Measurements from ENCODE around the gene BGN. TPM values are rescaled to one million over a fixed set of nuclear protein-coding genes. Genes with fewer than 3 reads are reported as not detected.

BGN gene
- total RNA-seq, 1 experiment from 2014 or later, result 0.33 TPM

GRCh38 chrX:153505361-153505760, 10.6 kb downstream of the BGN start:
- intact Hi-C loops (cut with micrococcal nuclease; ENCODE audit: unreplicated experiment), result no loop called here
- Histone ChIP-seq H3K4me3 (no peak overlapping the region), H3K4me2 (no peak overlapping the region), H3K27ac (no peak overlapping the region), H3K9me2 (ENCODE audit: insufficient read depth) (no peaks in the 10 kb centered on the region), H3K9me3 (ENCODE audit: insufficient read depth, low read depth) (no peaks in the 10 kb centered on the region), H3F3A (ENCODE audit: insufficient read depth, low read depth) (0 out of 2 replicates have a peak, but pooled peaks cover 3% of the 10 kb centered on the region), H3K27me3 (ENCODE audit: insufficient read depth, low read depth) (peaks cover 19% of the 10 kb centered on the region; the same call in 1 of the 2 replicates), H2AFZ (no peak overlapping the region), H3K36me3 (ENCODE audit: low read depth) (no peaks in the 10 kb centered on the region), H3K79me2 (ENCODE audit: low read depth) (no peaks in the 10 kb centered on the region), H3K4me1 (replicated peaks; ENCODE audit: insufficient read depth) (no peaks in the 10 kb centered on the region), H4K20me1 (ENCODE audit: insufficient read depth) (no peaks in the 10 kb centered on the region)
- no peak for DNase-seq
- ChIA-PET POLR2A (ENCODE audit: unreplicated experiment) (no interaction called here), CTCF (no interaction called here)
- TF ChIP-seq EZH2 (IDR thresholded peaks at IDR 0.05; ENCODE audit: low read depth) (no peak), CTCF (conservative IDR thresholded peaks at IDR 0.05) (no peak)
- no TSS peak for BruUV-seq (replicated peaks)

GRCh38 chrX:153507484-153508178, 12.9 kb downstream of the BGN start:
- Histone ChIP-seq H3F3A (ENCODE audit: insufficient read depth, low read depth) (no peaks in the 10 kb centered on the region), H3K27ac (no peak overlapping the region), H3K36me3 (ENCODE audit: low read depth) (no peaks in the 10 kb centered on the region), H3K4me2 (0 out of 2 replicates have a peak overlapping the region, but pooled peaks have one; percentile 26), H4K20me1 (ENCODE audit: insufficient read depth) (no peaks in the 10 kb centered on the region), H3K4me1 (replicated peaks; ENCODE audit: insufficient read depth) (no peaks in the 10 kb centered on the region), H3K9me2 (ENCODE audit: insufficient read depth) (no peaks in the 10 kb centered on the region), H3K4me3 (no peak overlapping the region), H2AFZ (no peak overlapping the region), H3K79me2 (ENCODE audit: low read depth) (no peaks in the 10 kb centered on the region), H3K9me3 (ENCODE audit: insufficient read depth, low read depth) (no peaks in the 10 kb centered on the region), H3K27me3 (ENCODE audit: insufficient read depth, low read depth) (peaks cover 10% of the 10 kb centered on the region; the same call in 1 of the 2 replicates)
- ChIA-PET CTCF (interaction anchor here (0.6 to 1.5 kb wide), 3 partner anchors 37 to 566 kb away, joined by 3 to 8 read pairs (median 5); partner anchors contain the start of gene HAUS7), POLR2A (ENCODE audit: unreplicated experiment) (no interaction called here)
- no TSS peak for BruUV-seq (replicated peaks)
- DNase-seq, result peak; percentile 38 to 83
- intact Hi-C loops (cut with micrococcal nuclease; ENCODE audit: unreplicated experiment), result loop anchor here (1.0 to 2.0 kb wide), 4 partner anchors 37 to 548 kb away; partner anchors contain the start of gene HAUS7
- TF ChIP-seq CTCF (conservative IDR thresholded peaks at IDR 0.05) (peak; percentile 87), EZH2 (IDR thresholded peaks at IDR 0.05; ENCODE audit: low read depth) (no peak)

GRCh38 chrX:153509592-153509991, 14.8 kb downstream of the BGN start:
- ChIA-PET CTCF (interaction anchor here (0.6 to 0.7 kb wide), 2 partner anchors 18 to 160 kb away, joined by 3 to 5 read pairs; no protein-coding TSS in a partner anchor), POLR2A (ENCODE audit: unreplicated experiment) (no interaction called here)
- no peak for TF ChIP-seq CTCF (conservative IDR thresholded peaks at IDR 0.05)
- TF ChIP-seq EZH2 (IDR thresholded peaks at IDR 0.05; ENCODE audit: low read depth), result no peak
- no peaks in the 10 kb centered on the region for H3K36me3 ChIP-seq (ENCODE audit: low read depth)
- no peak overlapping the region for H2AFZ ChIP-seq
- intact Hi-C loops (cut with micrococcal nuclease; ENCODE audit: unreplicated experiment), result no loop called here
- no peak overlapping the region for H3K4me3 ChIP-seq
- H4K20me1 ChIP-seq (ENCODE audit: insufficient read depth), result no peaks in the 10 kb centered on the region
- H3K27ac ChIP-seq, result no peak overlapping the region
- H3K79me2 ChIP-seq (ENCODE audit: low read depth), result no peaks in the 10 kb centered on the region
- H3K9me3 ChIP-seq (ENCODE audit: insufficient read depth, low read depth), result no peaks in the 10 kb centered on the region
- H3F3A ChIP-seq (ENCODE audit: insufficient read depth, low read depth), result no peaks in the 10 kb centered on the region
- BruUV-seq (replicated peaks), result no TSS peak
- H3K27me3 ChIP-seq (ENCODE audit: insufficient read depth, low read depth), result 0 out of 2 replicates have a peak, but pooled peaks cover 5% of the 10 kb centered on the region
- no peaks in the 10 kb centered on the region for H3K4me1 ChIP-seq (replicated peaks; ENCODE audit: insufficient read depth)
- H3K4me2 ChIP-seq, result no peak overlapping the region
- DNase-seq, result no peak
- H3K9me2 ChIP-seq (ENCODE audit: insufficient read depth), result no peaks in the 10 kb centered on the region
